T-cell (primary cell): ENCODE data around the gene STAT6. TPM values are rescaled to one million over a fixed set of nuclear protein-coding genes. Genes with fewer than 3 reads are reported as not detected.
"Not testable (repeated sequence)": the region's sequence is repeated elsewhere in the genome, so short reads cannot be mapped to it uniquely, and the experiment has no call there.

Experiments used
- ATAC-seq, 4 experiments: fragments of 200-7000 bp in 3 of 4; fragments of 150-1000 bp in 1 of 4; cut with Tn5 transposase; replicated peaks in 1 of 4; 1 replicate in 3 of 4; 2 replicates in 1 of 4; pipeline ENCODE4 v1.10.0; 2021; ENCODE audit warnings: moderate library complexity in 3 of 4, mild to moderate bottlenecking in 2 of 4, moderate number of reproducible peaks in 1 of 4
- CTCF ChIA-PET, 2 donors: fragments of 300-600 bp; sonication (Branson Sonifier 250); formaldehyde crosslinking; loops; one replicate each; lab custom pipeline; 2022; ENCODE audit warnings: antibody characterized with exemption in 2 of 2; lab: Charles Lee
- POLR2A ChIA-PET, 2 donors: fragments of 300-600 bp; sonication (Branson Sonifier 250); formaldehyde crosslinking; loops; one replicate each; lab custom pipeline; 2022; ENCODE audit warnings: antibody characterized with exemption in 2 of 2; lab: Charles Lee
- DNase-seq, 35 experiments: peaks; one replicate each; pipeline versions ENCODE4 v3.0.0 to v3.0.0-alpha.2; 2013 to 2023
- H3K27ac ChIP-seq: one replicate; pipeline ENCODE4 v1.5.1; 2013; ENCODE audit warnings: low read length
- H3K27me3 ChIP-seq, 2 experiments: replicated peaks in 1 of 2; 1 replicate in 1 of 2; 2 replicates in 1 of 2; pipeline versions ENCODE4 v1.6.1 to v1.7.0; 2013; ENCODE audit warnings: low read length in 1 of 2, mixed read lengths in 1 of 2; ENCODE audit not compliant: control insufficient read depth in 2 of 2, insufficient read depth in 2 of 2; ENCODE audit errors: extremely low read depth in 1 of 2
- H3K36me3 ChIP-seq, 2 donors: 1 replicate in 1 of 2; 2 replicates in 1 of 2; pipeline versions ENCODE4 v1.6.1 to v1.7.0; 2013; ENCODE audit warnings: low read length in 1 of 2; ENCODE audit not compliant: control insufficient read depth in 2 of 2, insufficient read depth in 1 of 2; ENCODE audit errors: extremely low read depth in 1 of 2
- H3K4me1 ChIP-seq, 2 experiments: 1 replicate in 1 of 2; 2 replicates in 1 of 2; pipeline versions ENCODE4 v1.6.1 to v1.7.0; 2013; ENCODE audit warnings: low read length in 2 of 2, mixed read lengths in 1 of 2; ENCODE audit not compliant: insufficient read depth in 2 of 2, control insufficient read depth in 1 of 2; ENCODE audit errors: extremely low read depth in 1 of 2
- H3K4me3 ChIP-seq, 2 donors: 1 replicate in 1 of 2; 2 replicates in 1 of 2; pipeline versions ENCODE4 v1.5.1 to v1.7.0; 2013; ENCODE audit warnings: mild to moderate bottlenecking in 2 of 2, low read length in 1 of 2, moderate library complexity in 1 of 2; ENCODE audit not compliant: control insufficient read depth in 1 of 2; ENCODE audit errors: extremely low read depth in 1 of 2
- H3K9me3 ChIP-seq: 2 replicates; pipeline ENCODE4 v1.7.0; 2013
- H3K27ac Mint-ChIP-seq, 2 donors: one replicate each; pipeline ENCODE4 v1.8.0; 2020 to 2021; ENCODE audit warnings: mild to moderate bottlenecking in 2 of 2, mixed read lengths in 2 of 2
- H3K27me3 Mint-ChIP-seq, 2 donors: one replicate each; pipeline ENCODE4 v1.8.0; 2021 to 2022; ENCODE audit warnings: mixed read lengths in 2 of 2
- H3K36me3 Mint-ChIP-seq: one replicate; pipeline ENCODE4 v1.8.0; 2021; ENCODE audit warnings: mixed read lengths
- H3K4me1 Mint-ChIP-seq, 3 donors: one replicate each; pipeline ENCODE4 v1.8.0; 2020 to 2022; ENCODE audit warnings: mixed read lengths in 3 of 3, mild to moderate bottlenecking in 1 of 3
- H3K4me3 Mint-ChIP-seq, 3 donors: one replicate each; pipeline ENCODE4 v1.8.0; 2020 to 2022; ENCODE audit warnings: mild to moderate bottlenecking in 3 of 3, mixed read lengths in 3 of 3, moderate library complexity in 3 of 3
- H3K9me3 Mint-ChIP-seq, 3 donors: one replicate each; pipeline ENCODE4 v1.8.0; 2020 to 2022; ENCODE audit warnings: mixed read lengths in 3 of 3
- WGBS: methylation state at CpG from one replicate; pipeline ENCODE4 v1.1.5; 2013; ENCODE audit warnings: missing lambda C conversion rate; ENCODE audit not compliant: insufficient coverage; 5-methylcytosine and 5-hydroxymethylcytosine counted together
- total RNA-seq, 35 experiments: library from RNA in 6 of 35; stranded (reverse) in 6 of 35; fragments of 120-200 nt in 1 of 35; gene quantifications; one replicate each; pipeline versions ENCODE4 v1.2.1 to v1.2.4 and lab custom pipeline; 2013 to 2026

Gene STAT6
- total RNA-seq, 5 donors from 2014 or later (not counting 1 experiment from before 2014, with no cell fraction given) = 227 to 348 (median 341) TPM

GRCh38 chr12:57058454-57058853, 52.7 kb downstream of the STAT6 start:
- WGBS = 100% methylated on average over 1 of the region's 1 CpG
- DNase-seq (no peak), ATAC-seq (no peak)
- peaks cover 6 to 11% (median 9%) of the 10 kb centered on the region in 3 donors for H3K4me1 Mint-ChIP-seq
- Histone ChIP-seq H3K9me3 (no peaks in the 10 kb centered on the region), H3K27me3 (no peaks in the 10 kb centered on the region), H3K4me1 (peaks cover 4 to 6% of the 10 kb centered on the region in 2 experiments), H3K4me3 (no peak overlapping the region), H3K27ac (no peak overlapping the region), H3K36me3 (peaks cover 3 to 26% of the 10 kb centered on the region in 2 donors)
- H3K9me3 Mint-ChIP-seq = no peaks in the 10 kb centered on the region
- H3K27me3 Mint-ChIP-seq = no peaks in the 10 kb centered on the region
- peaks cover 20% of the 10 kb centered on the region for H3K36me3 Mint-ChIP-seq
- no peak overlapping the region for H3K4me3 Mint-ChIP-seq
- CTCF ChIA-PET = interaction anchor here in 1 of 2 donors (1.2 to 1.4 kb wide), 2 partner anchors 47 to 184 kb away, joined by 3 to 4 read pairs; no protein-coding TSS in a partner anchor
- H3K27ac Mint-ChIP-seq = peak overlapping the region; percentile 7 to 30
- POLR2A ChIA-PET = no interaction called here

- H3K36me3 ChIP-seq = peaks cover 3 to 26% of the 10 kb centered on the region in 2 donors
- no peaks in the 10 kb centered on the region for H3K9me3 ChIP-seq
- CTCF ChIA-PET = interaction anchor here (0.9 to 1.0 kb wide), 2 partner anchors 29 to 67 kb away, joined by 4 read pairs; no protein-coding TSS in a partner anchor
- H3K4me3 ChIP-seq = no peak overlapping the region
- POLR2A ChIA-PET = no interaction called here
- H3K27ac ChIP-seq = no peak overlapping the region
- ATAC-seq (no peak), DNase-seq (no peak)
- Mint-ChIP-seq H3K27me3 (no peaks in the 10 kb centered on the region), H3K4me3 (no peak overlapping the region), H3K36me3 (peaks cover 20% of the 10 kb centered on the region), H3K27ac (no peak overlapping the region), H3K4me1 (peaks cover 0 to 6% (median 5%) of the 10 kb centered on the region in 3 donors), H3K9me3 (no peaks in the 10 kb centered on the region)
- WGBS = 100% methylated on average over 1 of the region's 6 CpGs
- no peaks in the 10 kb centered on the region for H3K4me1 ChIP-seq
- H3K27me3 ChIP-seq = no peaks in the 10 kb centered on the region
Measured at GRCh38 chr12:57057067-57057751, 54.0 kb downstream of the STAT6 start.

GRCh38 chr12:57055824-57056223, 55.3 kb downstream of the STAT6 start:
- no peak overlapping the region for H3K27ac Mint-ChIP-seq
- ATAC-seq = no peak

GRCh38 chr12:57053901-57054300, 57.3 kb downstream of the STAT6 start:
- POLR2A ChIA-PET, H3K4me1 ChIP-seq, H3K27ac ChIP-seq, H3K27me3 Mint-ChIP-seq, H3K27me3 ChIP-seq, H3K27ac Mint-ChIP-seq, CTCF ChIA-PET, H3K4me3 ChIP-seq, ATAC-seq, H3K4me1 Mint-ChIP-seq, H3K4me3 Mint-ChIP-seq, H3K9me3 Mint-ChIP-seq, DNase-seq, H3K9me3 ChIP-seq, H3K36me3 Mint-ChIP-seq: not testable (repeated sequence)
- 100% methylated on average over 1 of the region's 4 CpGs for WGBS
- H3K36me3 ChIP-seq = peaks cover 3 to 16% of the 10 kb centered on the region in 2 donors

More at GRCh38 chr12:57055824-57056223, 55.3 kb downstream of the STAT6 start:
- WGBS = no CpG with 5 or more reads among the region's 3 CpGs
- Histone ChIP-seq H3K9me3 (no peaks in the 10 kb centered on the region), H3K4me3 (no peak overlapping the region), H3K4me1 (no peaks in the 10 kb centered on the region), H3K27ac (no peak overlapping the region), H3K27me3 (no peaks in the 10 kb centered on the region), H3K36me3 (peaks cover 3 to 26% of the 10 kb centered on the region in 2 donors)
- Mint-ChIP-seq H3K27me3 (no peaks in the 10 kb centered on the region), H3K9me3 (no peaks in the 10 kb centered on the region), H3K4me3 (no peak overlapping the region), H3K4me1 (peaks cover 0 to 5% (median 3%) of the 10 kb centered on the region in 3 donors), H3K36me3 (peaks cover 18% of the 10 kb centered on the region)
- ChIA-PET CTCF (no interaction called here), POLR2A (no interaction called here)
- DNase-seq = no peak

GRCh38 chr12:57053146-57053545, 58.0 kb downstream of the STAT6 start:
- H3K27me3 ChIP-seq, H3K9me3 ChIP-seq, H3K27ac ChIP-seq, H3K9me3 Mint-ChIP-seq, POLR2A ChIA-PET, ATAC-seq, H3K27me3 Mint-ChIP-seq, H3K4me1 ChIP-seq, H3K4me3 ChIP-seq, H3K36me3 Mint-ChIP-seq, H3K4me3 Mint-ChIP-seq, H3K27ac Mint-ChIP-seq, DNase-seq, H3K36me3 ChIP-seq: not testable (repeated sequence)
- CTCF ChIA-PET = interaction anchor here in 1 of 2 donors (0.5 kb wide), 1 partner anchor 46 kb away, joined by 4 read pairs; no protein-coding TSS in a partner anchor
- H3K4me1 Mint-ChIP-seq = peaks cover 0 to 10% (median 3%) of the 10 kb centered on the region in 3 donors
- WGBS = no CpG with 5 or more reads among the region's 4 CpGs

- peaks cover 12 to 24% of the 10 kb centered on the region in 2 experiments for H3K4me1 ChIP-seq
- WGBS = no CpG with 5 or more reads among the region's 1 CpG
- Mint-ChIP-seq H3K36me3 (no peaks in the 10 kb centered on the region), H3K9me3 (no peaks in the 10 kb centered on the region), H3K27ac (no peak overlapping the region), H3K27me3 (peaks cover 0 to 2% of the 10 kb centered on the region in 2 donors), H3K4me1 (peaks cover 20 to 31% (median 23%) of the 10 kb centered on the region in 3 donors), H3K4me3 (no peak overlapping the region)
- H3K36me3 ChIP-seq = no peaks in the 10 kb centered on the region
- ChIA-PET POLR2A (interaction anchor here in 1 of 2 donors (0.5 kb wide), 1 partner anchor 34 kb away, joined by 3 read pairs; no protein-coding TSS in a partner anchor), CTCF (interaction anchor here in 1 of 2 donors (1.1 kb wide), 1 partner anchor 8 kb away, joined by 3 read pairs; no protein-coding TSS in a partner anchor)
- ATAC-seq = no peak
- no peaks in the 10 kb centered on the region for H3K9me3 ChIP-seq
- H3K27ac ChIP-seq = no peak overlapping the region
- DNase-seq = no peak
- no peak overlapping the region for H3K4me3 ChIP-seq
- H3K27me3 ChIP-seq = no peaks in the 10 kb centered on the region
Measured at GRCh38 chr12:57051011-57051410, 60.2 kb downstream of the STAT6 start.
